Type B pancreatic cell (in vitro differentiated cells): ENCODE results near the gene ANKRD62. TPM values are rescaled to one million over a fixed set of nuclear protein-coding genes. Genes with fewer than 3 reads are reported as not detected.

ENCODE experiments used
- DNase-seq: peaks from one replicate; pipeline ENCODE4 v3.0.0; 2021; ENCODE audit warnings: mixed read lengths; ENCODE audit not compliant: unreplicated experiment; ENCODE audit errors: extremely low spot score
- H3K27ac Mint-ChIP-seq: 2 replicates; pipeline ENCODE4 v1.8.0; 2021; ENCODE audit warnings: mild to moderate bottlenecking, mixed read lengths
- H3K27me3 Mint-ChIP-seq: 2 replicates; pipeline ENCODE4 v1.8.0; 2021; ENCODE audit warnings: mixed read lengths
- H3K36me3 Mint-ChIP-seq: 2 replicates; pipeline ENCODE4 v1.8.0; 2021; ENCODE audit warnings: mixed read lengths
- H3K4me1 Mint-ChIP-seq: one replicate; pipeline ENCODE4 v1.8.0; 2021; ENCODE audit warnings: mixed read lengths; ENCODE audit not compliant: unreplicated experiment
- H3K4me3 Mint-ChIP-seq: 2 replicates; pipeline ENCODE4 v1.8.0; 2021; ENCODE audit warnings: mild to moderate bottlenecking, mixed read lengths
- H3K9me3 Mint-ChIP-seq: 2 replicates; pipeline ENCODE4 v1.8.0; 2021; ENCODE audit warnings: mixed read lengths
- CTCF ChIP-seq: fragments of 200-600 bp; sonication (generic); conservative IDR thresholded peaks from 2 replicates; pipeline ENCODE4 v1.5.0; 2021; ENCODE audit warnings: antibody characterized with exemption, mild to moderate bottlenecking
- total RNA-seq: library from RNA; stranded (reverse); gene quantifications from 2 replicates; pipeline ENCODE4 v1.2.1, GENCODE V29; 2021; ENCODE audit warnings: low replicate concordance

ANKRD62 gene
- total RNA-seq, 1 donor from 2014 or later: not detected

- DNase-seq: no peak
- Mint-ChIP-seq H3K36me3 (no peaks in the 10 kb centered on the region), H3K27me3 (peaks cover 14% of the 10 kb centered on the region)
These were observed 4.7 kb downstream of the ANKRD62 start for GRCh38 chr18:12098374-12098773.

GRCh38 chr18:12099160-12099559, 5.5 kb downstream of the ANKRD62 start:
- Mint-ChIP-seq H3K36me3 (no peaks in the 10 kb centered on the region), H3K9me3 (no peaks in the 10 kb centered on the region)

More at GRCh38 chr18:12098374-12098773, 4.7 kb downstream of the ANKRD62 start:
- no peak overlapping the region for H3K4me3 Mint-ChIP-seq
- no peak for TF ChIP-seq CTCF
- no peaks in the 10 kb centered on the region for H3K9me3 Mint-ChIP-seq
- H3K27ac Mint-ChIP-seq: no peak overlapping the region
- H3K4me1 Mint-ChIP-seq: no peaks in the 10 kb centered on the region

GRCh38 chr18:12101266-12101665, 7.6 kb downstream of the ANKRD62 start:
- Mint-ChIP-seq H3K27ac (no peak overlapping the region), H3K27me3 (peaks cover 27% of the 10 kb centered on the region), H3K4me3 (no peak overlapping the region), H3K9me3 (no peaks in the 10 kb centered on the region), H3K36me3 (no peaks in the 10 kb centered on the region), H3K4me1 (no peaks in the 10 kb centered on the region)
- no peak for DNase-seq
- TF ChIP-seq CTCF: no peak

More at GRCh38 chr18:12099160-12099559, 5.5 kb downstream of the ANKRD62 start:
- Mint-ChIP-seq H3K27ac (no peak overlapping the region), H3K27me3 (peaks cover 14% of the 10 kb centered on the region), H3K4me1 (no peaks in the 10 kb centered on the region), H3K4me3 (no peak overlapping the region)
- DNase-seq: no peak
- no peak for TF ChIP-seq CTCF

- Mint-ChIP-seq H3K27ac (no peak overlapping the region), H3K27me3 (peaks cover 32% of the 10 kb centered on the region), H3K4me1 (no peaks in the 10 kb centered on the region), H3K9me3 (no peaks in the 10 kb centered on the region), H3K4me3 (no peak overlapping the region), H3K36me3 (no peaks in the 10 kb centered on the region)
- no peak for TF ChIP-seq CTCF
- DNase-seq: no peak
These were observed 8.6 kb downstream of the ANKRD62 start for GRCh38 chr18:12102136-12102842.

GRCh38 chr18:12106471-12106870, 12.8 kb downstream of the ANKRD62 start:
- TF ChIP-seq CTCF: no peak
- H3K4me3 Mint-ChIP-seq: no peak overlapping the region
- H3K36me3 Mint-ChIP-seq: no peaks in the 10 kb centered on the region
- no peak for DNase-seq
- no peak overlapping the region for H3K27ac Mint-ChIP-seq
- H3K9me3 Mint-ChIP-seq: no peaks in the 10 kb centered on the region
- no peaks in the 10 kb centered on the region for H3K4me1 Mint-ChIP-seq
- peaks cover 33% of the 10 kb centered on the region for H3K27me3 Mint-ChIP-seq
